DOHH2 (cell line): ENCODE measurements around the gene KDM4C.

ENCODE experiments used
- CTCF ChIP-seq: fragments of 200-600 bp; sonication (generic); IDR thresholded peaks from one replicate; pipeline ENCODE4 v1.5.1; 2014; ENCODE audit warnings: antibody characterized with exemption, mild to moderate bottlenecking, low read depth, low read length; ENCODE audit not compliant: poor library complexity, severe bottlenecking
- EZH2phosphoT487 ChIP-seq: fragments of 200-600 bp; sonication (generic); IDR thresholded peaks from 2 replicates; pipeline ENCODE4 v1.6.1; 2017; ENCODE audit warnings: borderline replicate concordance, mild to moderate bottlenecking, antibody characterized with exemption, low read length, moderate library complexity, mixed read lengths

GRCh38 chr9:6984941-6985578, 227.3 kb downstream of the KDM4C start:
- TF ChIP-seq CTCF = no peak
- no peak for TF ChIP-seq EZH2phosphoT487
